CD4-positive, CD25-positive, alpha-beta regulatory T cell (primary cell): ENCODE data around the gene SNED1. TPM values are rescaled to one million over a fixed set of nuclear protein-coding genes. Genes with fewer than 3 reads are reported as not detected.

Source experiments
- ATAC-seq, 2 donors: fragments of 150-1000 bp; cut with Tn5 transposase; one replicate each; pipeline ENCODE4 v1.10.0; 2021; ENCODE audit warnings: low read depth in 2 of 2, moderate number of reproducible peaks in 2 of 2, moderate library complexity in 1 of 2
- DNase-seq, 3 donors: peaks; one replicate each; pipeline versions ENCODE4 v3.0.0 to v3.0.0-alpha.2; 2012 to 2022; ENCODE audit warnings: mixed read lengths in 1 of 3
- H3K27ac ChIP-seq: one replicate; pipeline ENCODE4 v1.7.0; 2013; ENCODE audit warnings: mild to moderate bottlenecking, low read length; ENCODE audit not compliant: insufficient read depth, poor library complexity, severe bottlenecking
- H3K27me3 ChIP-seq: one replicate; pipeline ENCODE4 v1.7.0; 2013; ENCODE audit warnings: low read length; ENCODE audit not compliant: control insufficient read depth, insufficient read depth
- H3K36me3 ChIP-seq: one replicate; pipeline ENCODE4 v1.7.0; 2013; ENCODE audit warnings: mild to moderate bottlenecking, low read length, moderate library complexity; ENCODE audit not compliant: control insufficient read depth, insufficient read depth
- H3K4me1 ChIP-seq: 2 replicates; pipeline ENCODE4 v1.7.0; 2013; ENCODE audit warnings: mild to moderate bottlenecking, low read length; ENCODE audit not compliant: insufficient read depth, control insufficient read depth, poor library complexity, severe bottlenecking
- H3K4me3 ChIP-seq: one replicate; pipeline ENCODE4 v1.7.0; 2013; ENCODE audit warnings: low read depth, mild to moderate bottlenecking, low read length, moderate library complexity
- H3K9me3 ChIP-seq, 2 experiments: 1 replicate in 1 of 2; 2 replicates in 1 of 2; pipeline ENCODE4 v1.7.0; 2013; ENCODE audit warnings: low read length in 2 of 2, mild to moderate bottlenecking in 1 of 2, moderate library complexity in 1 of 2; ENCODE audit not compliant: control insufficient read depth in 2 of 2
- H3K27ac Mint-ChIP-seq, 3 donors: one replicate each; pipeline ENCODE4 v1.8.0; 2020 to 2022; ENCODE audit warnings: mild to moderate bottlenecking in 3 of 3, mixed read lengths in 3 of 3, moderate library complexity in 2 of 3
- H3K27me3 Mint-ChIP-seq: one replicate; pipeline ENCODE4 v1.8.0; 2022; ENCODE audit warnings: mild to moderate bottlenecking, mixed read lengths
- H3K36me3 Mint-ChIP-seq: one replicate; pipeline ENCODE4 v1.8.0; 2020; ENCODE audit warnings: mixed read lengths
- H3K4me1 Mint-ChIP-seq, 4 donors: one replicate each; pipeline ENCODE4 v1.8.0; 2020 to 2022; ENCODE audit warnings: mixed read lengths in 4 of 4, mild to moderate bottlenecking in 1 of 4
- H3K4me3 Mint-ChIP-seq, 4 donors: one replicate each; pipeline ENCODE4 v1.8.0; 2020 to 2022; ENCODE audit warnings: mild to moderate bottlenecking in 4 of 4, mixed read lengths in 4 of 4, moderate library complexity in 3 of 4
- H3K9me3 Mint-ChIP-seq, 7 donors: one replicate each; pipeline ENCODE4 v1.8.0; 2020 to 2022; ENCODE audit warnings: mixed read lengths in 7 of 7, mild to moderate bottlenecking in 3 of 7, moderate library complexity in 2 of 7
- polyA plus RNA-seq, 4 donors: library from polyadenylated mRNA; unstranded; fragments of 300-500 nt; fragmentation: Illumina TruSeq; gene quantifications; one replicate each; pipeline ENCODE4 v1.2.3, GENCODE V29; 2021
- total RNA-seq: library from RNA; stranded (reverse); gene quantifications from one replicate; pipeline ENCODE4 v1.2.3, GENCODE V29; 2022

The SNED1 gene
- total and polyA plus RNA-seq, 5 donors from 2014 or later: 1.7 to 170 (median 2.5) TPM

DNA sequence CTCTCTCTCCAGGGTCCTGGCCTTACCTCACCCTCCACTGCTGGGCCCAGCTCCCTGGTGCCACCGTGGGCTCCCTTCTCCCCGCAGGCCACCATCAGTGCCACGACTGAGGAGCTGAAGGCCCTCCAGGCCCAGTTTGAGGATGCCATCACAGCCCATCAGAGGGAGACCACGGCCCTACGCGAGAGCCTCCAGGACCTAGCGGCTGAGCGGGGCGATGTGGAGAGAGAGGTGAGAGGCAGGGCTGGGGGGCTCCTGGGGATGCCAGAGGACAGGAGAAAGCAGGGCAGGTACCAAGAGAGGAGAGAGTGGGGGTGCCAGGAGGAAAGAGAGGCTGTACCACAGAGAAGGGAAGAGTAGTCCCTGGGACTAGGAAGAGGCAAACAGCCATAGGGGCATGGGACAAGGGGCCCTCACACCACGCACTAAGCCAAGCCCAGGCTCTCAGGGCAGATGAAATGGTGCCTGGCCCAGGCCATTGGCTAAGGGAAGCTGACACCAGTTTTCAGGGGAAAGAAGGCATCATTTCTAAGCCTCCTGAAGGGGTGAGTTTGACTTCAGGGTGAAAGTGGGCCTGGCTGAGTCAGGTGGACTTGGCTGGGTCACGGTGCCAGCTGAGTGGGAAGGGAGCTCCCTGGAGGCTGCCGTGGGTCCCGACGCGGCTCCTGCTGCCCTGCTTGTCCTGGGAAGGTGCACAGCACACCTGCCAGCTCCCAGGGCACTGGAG lies 39.0 kb upstream of the SNED1 start:
- H3K27ac ChIP-seq: no peak overlapping the region
- Mint-ChIP-seq H3K27me3 (no peaks in the 10 kb centered on the region), H3K27ac (no peak overlapping the region), H3K4me3 (no peak overlapping the region), H3K9me3 (no peaks in the 10 kb centered on the region), H3K36me3 (no peaks in the 10 kb centered on the region), H3K4me1 (peaks cover 0 to 3% (median 0%) of the 10 kb centered on the region in 4 donors)
- ATAC-seq: no peak
- no peaks in the 10 kb centered on the region for H3K36me3 ChIP-seq
- no peaks in the 10 kb centered on the region for H3K27me3 ChIP-seq
- DNase-seq: no peak
- H3K4me3 ChIP-seq: no peak overlapping the region
- H3K9me3 ChIP-seq: no peaks in the 10 kb centered on the region
- H3K4me1 ChIP-seq: no peaks in the 10 kb centered on the region

DNA sequence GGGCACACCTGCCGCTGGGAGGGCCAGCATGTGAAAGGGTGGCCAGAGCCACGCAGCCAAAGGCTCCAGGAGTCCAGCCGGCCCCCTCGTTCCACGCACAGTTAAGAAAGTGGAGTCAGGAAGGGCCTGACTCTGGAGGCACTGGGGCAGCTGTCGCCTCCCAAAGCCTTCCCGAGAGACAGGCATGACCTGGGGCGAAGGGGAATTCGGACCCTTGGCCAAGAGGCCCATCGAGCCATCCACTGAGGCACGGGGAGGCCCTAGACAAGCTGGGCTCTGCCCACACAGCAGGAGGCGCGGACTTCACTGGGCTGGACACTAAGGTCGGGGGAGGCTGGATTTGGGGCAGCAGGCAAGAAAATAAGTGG lies 38.5 kb upstream of the SNED1 start:
- peaks cover 0 to 2% (median 0%) of the 10 kb centered on the region in 4 donors for H3K4me1 Mint-ChIP-seq

DNA sequence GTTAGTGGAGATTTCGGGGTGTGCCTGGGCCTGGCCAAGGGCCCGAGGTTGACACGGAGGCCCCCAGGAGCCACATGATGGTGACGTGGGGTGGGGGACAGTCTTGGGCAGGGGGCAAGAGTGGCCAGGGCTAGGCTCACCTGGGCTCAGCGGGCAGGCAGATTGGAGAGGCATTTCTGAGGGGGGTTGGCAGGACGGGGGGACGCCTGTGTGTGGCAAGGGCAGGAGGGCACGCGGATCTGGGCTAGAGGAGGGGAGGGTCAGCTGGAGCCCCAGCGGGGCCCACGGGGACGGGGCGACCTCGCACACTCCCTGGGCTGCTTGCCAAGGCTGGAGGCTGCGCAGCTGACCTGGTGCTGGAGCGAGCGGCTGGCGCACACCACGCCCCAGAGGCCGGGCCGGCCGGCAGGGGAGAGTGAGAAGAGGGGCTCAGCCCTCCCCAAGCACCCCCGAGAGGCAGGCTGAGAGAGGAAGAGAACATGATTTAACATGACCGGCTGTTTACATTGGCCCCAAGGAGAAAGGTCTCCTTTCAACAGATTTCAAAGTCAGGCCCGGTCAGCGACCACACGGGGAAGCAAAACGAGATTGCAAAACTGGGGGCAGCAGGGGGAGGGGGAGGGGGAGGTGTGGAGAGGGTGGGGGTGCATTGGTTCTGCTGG lies 38.0 kb upstream of the SNED1 start:
- ATAC-seq: no peak
- Histone ChIP-seq H3K27ac (no peak overlapping the region), H3K4me3 (no peak overlapping the region), H3K27me3 (no peaks in the 10 kb centered on the region), H3K4me1 (no peaks in the 10 kb centered on the region), H3K9me3 (no peaks in the 10 kb centered on the region), H3K36me3 (no peaks in the 10 kb centered on the region)
- no peak overlapping the region for H3K27ac Mint-ChIP-seq
- DNase-seq: no peak
- H3K27me3 Mint-ChIP-seq: no peaks in the 10 kb centered on the region
- no peaks in the 10 kb centered on the region for H3K36me3 Mint-ChIP-seq
- no peak overlapping the region for H3K4me3 Mint-ChIP-seq
- H3K4me1 Mint-ChIP-seq: no peaks in the 10 kb centered on the region
- H3K9me3 Mint-ChIP-seq: no peaks in the 10 kb centered on the region

More for the DNA sequence above, 38.5 kb upstream of the SNED1 start:
- Mint-ChIP-seq H3K27me3 (no peaks in the 10 kb centered on the region), H3K27ac (no peak overlapping the region), H3K4me3 (no peak overlapping the region), H3K9me3 (no peaks in the 10 kb centered on the region), H3K36me3 (no peaks in the 10 kb centered on the region)
- no peaks in the 10 kb centered on the region for H3K4me1 ChIP-seq
- H3K27ac ChIP-seq: no peak overlapping the region
- H3K27me3 ChIP-seq: no peaks in the 10 kb centered on the region
- ATAC-seq: no peak
- H3K36me3 ChIP-seq: no peaks in the 10 kb centered on the region
- no peaks in the 10 kb centered on the region for H3K9me3 ChIP-seq
- no peak overlapping the region for H3K4me3 ChIP-seq
- no peak for DNase-seq

DNA sequence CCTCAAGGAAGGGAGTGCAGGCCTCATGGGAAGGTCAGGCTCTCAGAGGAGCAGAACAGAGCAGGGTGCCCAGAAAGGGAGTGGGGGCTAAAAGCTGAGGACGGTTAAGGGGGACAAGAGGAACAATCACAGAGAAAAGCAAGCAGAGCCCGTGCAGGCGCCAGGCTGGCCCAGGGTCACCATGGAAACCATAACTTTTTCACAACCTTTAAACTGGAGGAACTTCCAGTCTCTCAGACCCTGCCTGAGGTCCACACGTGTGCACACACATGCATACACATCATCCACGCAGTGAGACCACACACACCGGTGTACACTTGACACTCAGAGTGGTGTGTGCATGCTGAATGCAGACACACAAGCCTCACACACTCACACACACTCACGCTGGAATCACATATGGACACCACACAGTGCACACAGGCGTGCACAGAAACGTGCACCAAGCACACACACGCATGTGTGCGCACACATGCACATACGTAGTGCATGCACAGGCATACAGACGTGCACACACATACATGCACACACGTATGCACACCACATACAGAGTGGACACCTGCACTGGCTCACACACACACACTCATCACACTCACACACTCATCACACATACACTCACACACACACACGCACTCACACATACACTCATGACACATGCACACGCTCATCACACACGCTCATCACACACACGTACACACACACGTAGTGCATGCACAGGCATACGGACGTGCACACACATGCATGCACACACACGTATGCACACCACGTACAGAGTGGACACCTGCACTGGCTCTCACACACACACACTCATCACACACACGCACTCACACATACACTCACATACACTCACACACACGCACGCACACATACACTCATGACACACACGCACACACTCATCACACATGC lies 37.2 kb upstream of the SNED1 start:
- no peak for ATAC-seq
- H3K4me3 Mint-ChIP-seq: no peak overlapping the region
- H3K9me3 Mint-ChIP-seq: no peaks in the 10 kb centered on the region

DNA sequence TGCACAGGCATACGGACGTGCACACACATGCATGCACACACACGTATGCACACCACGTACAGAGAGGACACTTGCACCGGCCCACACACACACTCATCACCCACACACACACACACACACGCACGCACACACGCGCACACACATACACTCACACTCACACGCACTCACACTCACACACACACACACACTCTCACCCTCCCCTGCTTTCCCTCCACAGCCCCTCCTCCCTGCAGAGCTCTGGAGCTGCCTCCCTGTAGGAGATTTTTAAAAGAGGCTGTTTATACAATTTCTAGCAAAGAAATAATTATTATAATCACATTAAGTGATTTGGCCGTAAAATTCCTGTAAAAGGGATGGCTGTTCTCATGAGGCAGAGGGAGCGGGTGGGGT lies 36.5 kb upstream of the SNED1 start:
- no peaks in the 10 kb centered on the region for H3K4me1 Mint-ChIP-seq
- Histone ChIP-seq H3K9me3 (no peaks in the 10 kb centered on the region), H3K36me3 (no peaks in the 10 kb centered on the region), H3K27ac (no peak overlapping the region), H3K4me3 (no peak overlapping the region), H3K4me1 (no peaks in the 10 kb centered on the region), H3K27me3 (no peaks in the 10 kb centered on the region)
- no peaks in the 10 kb centered on the region for H3K27me3 Mint-ChIP-seq
- ATAC-seq (no peak), DNase-seq (no peak)
- H3K9me3 Mint-ChIP-seq: no peaks in the 10 kb centered on the region
- H3K27ac Mint-ChIP-seq: no peak overlapping the region
- no peaks in the 10 kb centered on the region for H3K36me3 Mint-ChIP-seq
- no peak overlapping the region for H3K4me3 Mint-ChIP-seq

More for the DNA sequence above, 37.2 kb upstream of the SNED1 start:
- H3K4me1 Mint-ChIP-seq: no peaks in the 10 kb centered on the region
- no peak overlapping the region for H3K27ac Mint-ChIP-seq
- H3K9me3 ChIP-seq: no peaks in the 10 kb centered on the region
- no peaks in the 10 kb centered on the region for H3K27me3 ChIP-seq
- H3K27ac ChIP-seq: no peak overlapping the region
- no peak for DNase-seq
- H3K27me3 Mint-ChIP-seq: no peaks in the 10 kb centered on the region
- no peaks in the 10 kb centered on the region for H3K36me3 Mint-ChIP-seq
- no peak overlapping the region for H3K4me3 ChIP-seq
- no peaks in the 10 kb centered on the region for H3K36me3 ChIP-seq
- no peaks in the 10 kb centered on the region for H3K4me1 ChIP-seq

DNA sequence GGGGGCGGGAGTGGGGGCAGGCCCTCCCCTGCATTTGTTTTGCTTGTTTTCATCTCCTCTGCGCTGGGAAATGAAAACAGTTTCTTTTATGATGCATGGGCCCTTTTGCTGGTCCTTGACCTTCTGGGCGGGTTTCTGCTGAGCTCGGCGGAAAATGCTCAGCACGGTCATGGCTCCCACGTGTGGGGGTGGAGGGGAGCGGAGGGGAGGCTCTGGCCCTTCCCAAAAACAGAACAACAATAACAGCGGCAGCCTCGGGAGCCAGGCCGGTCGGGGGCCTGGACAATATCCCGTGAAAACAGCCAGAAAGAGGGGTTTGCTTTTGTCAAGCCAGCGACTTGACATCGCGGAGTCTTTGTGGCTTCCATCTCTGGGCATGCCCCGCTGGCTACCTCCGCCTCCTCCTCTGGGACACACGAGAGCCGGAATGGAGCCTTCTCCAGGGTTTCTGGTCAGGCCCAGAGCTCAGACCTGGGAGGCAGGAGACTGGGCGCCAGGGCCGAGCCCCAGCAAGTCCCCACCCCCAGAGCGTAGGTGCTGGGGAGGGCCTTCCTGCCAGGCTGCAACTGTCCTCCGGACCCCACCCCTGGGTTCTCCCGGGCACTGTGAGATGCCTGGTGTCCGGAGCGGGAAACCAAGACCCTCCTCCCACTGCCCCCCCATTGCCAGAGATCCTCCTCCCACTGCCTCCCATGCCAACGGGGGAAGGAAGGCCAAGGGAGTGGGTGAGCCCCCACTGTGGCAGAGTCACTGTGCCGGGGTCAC lies 35.9 kb upstream of the SNED1 start:
- ATAC-seq (no peak), DNase-seq (no peak)
- no peaks in the 10 kb centered on the region for H3K4me1 ChIP-seq
- Mint-ChIP-seq H3K4me3 (no peak overlapping the region), H3K36me3 (no peaks in the 10 kb centered on the region), H3K27me3 (no peaks in the 10 kb centered on the region), H3K27ac (no peak overlapping the region), H3K9me3 (no peaks in the 10 kb centered on the region), H3K4me1 (no peaks in the 10 kb centered on the region)
- H3K36me3 ChIP-seq: no peaks in the 10 kb centered on the region
- H3K27ac ChIP-seq: no peak overlapping the region
- H3K27me3 ChIP-seq: no peaks in the 10 kb centered on the region
- no peaks in the 10 kb centered on the region for H3K9me3 ChIP-seq
- H3K4me3 ChIP-seq: no peak overlapping the region

DNA sequence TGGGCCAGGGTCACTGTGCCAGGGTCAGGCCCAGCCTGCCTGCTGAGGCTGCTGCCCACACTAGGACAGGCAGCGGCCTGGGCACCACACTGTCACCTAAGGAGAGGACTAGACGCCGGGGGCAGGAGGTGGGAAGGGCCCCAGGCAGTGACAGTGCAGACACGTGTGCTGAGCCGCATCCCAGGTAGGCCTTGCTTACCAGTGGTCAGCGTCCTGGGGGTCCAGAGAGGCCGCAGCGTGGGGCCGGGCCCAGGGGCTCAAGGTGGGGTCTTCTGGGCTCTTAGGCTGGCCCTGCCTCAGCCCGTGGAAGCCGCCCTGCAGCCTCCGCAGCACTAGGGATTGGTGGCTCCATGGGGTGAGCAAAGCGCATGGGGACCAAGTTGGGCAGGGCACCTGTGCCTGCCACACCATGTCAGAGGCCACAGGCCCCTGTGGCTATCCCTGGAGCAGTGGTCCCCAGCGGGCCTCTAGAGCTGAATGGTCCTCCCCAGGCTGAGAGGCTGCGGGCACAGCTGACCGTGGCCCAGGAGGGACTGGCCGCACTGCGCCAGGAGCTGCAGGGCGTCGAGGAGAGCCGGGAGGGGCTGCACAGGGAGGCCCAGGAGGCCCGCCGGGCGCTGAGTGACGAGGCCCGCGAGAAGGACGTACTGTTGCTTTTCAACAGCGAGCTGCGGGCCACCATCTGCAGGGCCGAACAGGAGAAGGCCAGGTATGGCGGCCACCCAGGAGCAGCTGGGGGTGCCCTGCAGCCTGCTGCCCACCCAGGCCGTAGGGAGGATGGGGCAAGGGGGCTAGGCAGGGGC lies 35.2 kb upstream of the SNED1 start:
- DNase-seq (no peak), ATAC-seq (no peak)
- H3K4me3 Mint-ChIP-seq: no peak overlapping the region
- no peak overlapping the region for H3K27ac Mint-ChIP-seq
- H3K36me3 Mint-ChIP-seq: no peaks in the 10 kb centered on the region
- Histone ChIP-seq H3K27ac (no peak overlapping the region), H3K9me3 (no peaks in the 10 kb centered on the region), H3K4me3 (no peak overlapping the region), H3K36me3 (no peaks in the 10 kb centered on the region), H3K27me3 (no peaks in the 10 kb centered on the region), H3K4me1 (no peaks in the 10 kb centered on the region)
- no peaks in the 10 kb centered on the region for H3K4me1 Mint-ChIP-seq
- H3K27me3 Mint-ChIP-seq: no peaks in the 10 kb centered on the region
- no peaks in the 10 kb centered on the region for H3K9me3 Mint-ChIP-seq
